Activated CD4-positive, alpha-beta T cell treated with anti-CD3 and anti-CD28 coated beads, Interleukin-2, amount 50 U/mL, for 24 hours (primary cell): ENCODE data around the gene RFNG.

Source experiments
- DNase-seq, 2 donors: peaks; one replicate each; pipeline ENCODE4 v3.0.0-alpha.2; 2020; ENCODE audit warnings: low read depth in 1 of 2, low spot score in 1 of 2

Gene RFNG

GRCh38 chr17:82004517-82005455 lies 46.8 kb downstream of the RFNG start:
- no peak for DNase-seq

- DNase-seq, result no peak
Observed at GRCh38 chr17:82003411-82004381, 47.9 kb downstream of the RFNG start.

DNA sequence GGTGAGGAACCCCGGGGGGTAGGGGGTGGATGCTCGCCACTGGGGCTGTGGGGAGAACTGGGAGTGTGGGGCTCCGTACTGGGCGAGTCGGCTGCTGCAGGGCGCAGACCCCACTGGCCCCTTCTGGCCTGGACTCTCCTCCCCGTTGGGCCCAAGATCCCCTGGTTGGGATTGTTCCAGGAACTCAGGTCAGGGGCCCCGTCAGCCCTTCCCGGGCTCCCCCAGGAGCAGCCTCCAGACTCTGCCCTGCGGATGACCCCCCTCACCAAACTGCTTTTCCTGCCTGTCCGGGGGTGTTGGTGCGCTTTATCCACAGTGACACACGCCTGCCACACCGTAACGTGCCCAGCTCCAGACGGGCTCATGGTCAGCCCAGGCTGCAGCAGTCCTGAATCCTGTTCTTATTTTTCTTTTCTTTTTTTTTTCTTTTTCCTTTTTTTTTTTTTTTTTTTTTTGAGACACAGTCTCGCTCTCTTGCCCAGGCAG lies 50.0 kb downstream of the RFNG start:
- no peak for DNase-seq

- no peak for DNase-seq
Observed at GRCh38 chr17:82000803-82001570, 50.6 kb downstream of the RFNG start.

GRCh38 chr17:81999976-82000802 lies 51.4 kb downstream of the RFNG start:
- DNase-seq, result no peak

DNA sequence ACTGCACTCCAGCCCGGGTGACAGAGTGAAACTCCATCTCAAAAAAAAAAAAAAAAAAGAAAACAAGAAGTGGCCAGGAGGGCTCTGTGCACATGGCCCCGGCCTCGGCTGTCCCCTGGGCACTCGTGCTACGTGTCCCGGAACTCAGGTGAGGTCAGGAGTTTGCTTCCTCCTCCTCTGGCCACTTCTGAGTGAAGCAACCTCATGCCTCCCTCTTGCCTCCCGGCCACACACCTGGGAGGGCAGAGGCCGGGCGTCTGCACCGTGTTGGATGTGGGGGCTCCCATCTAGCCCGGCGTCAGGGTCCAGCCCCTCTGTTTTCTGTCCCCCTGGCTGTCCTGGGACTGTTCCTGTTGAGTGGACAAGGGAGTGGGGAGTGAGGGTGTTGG lies 52.0 kb downstream of the RFNG start:
- no peak for DNase-seq

DNA sequence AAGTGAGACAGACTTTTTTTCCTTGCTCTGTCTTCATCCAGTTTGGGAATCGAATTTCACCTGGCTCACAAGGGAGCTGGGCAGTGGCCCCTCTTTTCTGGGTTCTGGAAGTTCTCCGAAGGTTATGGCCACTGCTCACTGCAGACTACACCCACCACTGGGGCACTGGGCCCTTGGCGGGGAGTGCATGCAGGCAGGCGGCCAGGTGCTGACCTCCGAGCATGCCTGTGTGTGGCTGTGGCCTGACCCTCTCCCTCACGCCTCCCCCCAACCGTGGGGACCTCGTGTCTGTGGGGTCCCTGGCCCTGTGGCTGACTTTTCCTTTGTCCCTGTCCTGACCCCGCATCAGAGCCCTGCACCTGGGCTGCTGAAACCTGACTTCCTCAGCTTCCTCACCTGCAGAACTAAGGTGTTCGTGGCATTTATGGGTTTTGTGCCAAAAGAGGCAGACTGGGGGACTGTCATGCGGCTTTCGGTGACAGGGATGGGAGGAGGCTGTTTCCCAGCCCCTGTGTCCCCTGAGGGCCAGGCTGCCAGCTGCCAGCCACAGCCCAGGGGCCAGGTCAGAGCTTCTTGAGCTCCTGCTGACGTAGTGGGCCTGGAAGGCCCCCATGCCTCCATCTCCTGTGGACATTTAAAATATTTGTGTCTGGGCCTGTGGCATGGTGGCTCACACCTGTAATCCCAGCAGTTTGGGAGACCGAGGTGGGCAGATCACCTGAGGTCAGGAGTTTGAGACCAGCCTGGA lies 52.7 kb downstream of the RFNG start:
- DNase-seq, result no peak

GRCh38 chr17:81998212-81998611 lies 53.4 kb downstream of the RFNG start:
- no peak for DNase-seq
